PFSK-1 (cell line): ENCODE results near the gene CLK2.

Experiments used
- FOXP2 ChIP-seq: optimal IDR thresholded peaks from 2 replicates; pipeline ENCODE3; 2011; ENCODE audit warnings: borderline replicate concordance, control low read depth, inconsistent platforms; ENCODE audit not compliant: insufficient read depth; ENCODE audit errors: extremely low read length, extremely low read depth
- POLR2AphosphoS5 ChIP-seq: IDR thresholded peaks from 2 replicates; pipeline ENCODE4 v1.6.1; 2012; ENCODE audit warnings: low read depth, mild to moderate bottlenecking, control low read depth, low read length, moderate library complexity
- REST ChIP-seq, 2 experiments: IDR thresholded peaks; 2 replicates each; pipeline versions ENCODE4 v1.6.1 to v1.8.0; 2011 to 2012; ENCODE audit warnings: low read depth in 2 of 2, low read length in 2 of 2, control low read depth in 1 of 2, inconsistent platforms in 1 of 2, mild to moderate bottlenecking in 1 of 2, moderate library complexity in 1 of 2; ENCODE audit not compliant: insufficient read depth in 1 of 2
- SIN3A ChIP-seq: IDR thresholded peaks from 2 replicates; pipeline ENCODE4 v1.6.1; 2012; ENCODE audit warnings: mild to moderate bottlenecking, low read length, moderate library complexity, borderline replicate concordance; ENCODE audit not compliant: insufficient read depth
- TAF1 ChIP-seq: IDR thresholded peaks from 2 replicates; pipeline ENCODE4 v1.6.1; 2012; ENCODE audit warnings: low read length, control low read depth, borderline replicate concordance; ENCODE audit not compliant: insufficient read depth

- TF ChIP-seq REST (IDR thresholded peaks at IDR 0.05; ENCODE audit: insufficient read depth in 1 of 2, low read depth in 2 of 2, low read length in 2 of 2): no peak
- no peak for TF ChIP-seq POLR2AphosphoS5
- TF ChIP-seq SIN3A: no peak
- TF ChIP-seq TAF1: no peak
- no peak for TF ChIP-seq FOXP2
Observed at GRCh38 chr1:155294520-155295182, 21.3 kb upstream of the CLK2 start.
